H1 (cell line): Measurements from ENCODE around the gene IRF8. TPM values are rescaled to one million over a fixed set of nuclear protein-coding genes. Genes with fewer than 3 reads are reported as not detected.

ENCODE experiments used
- CHD1 ChIP-seq: IDR thresholded peaks from 2 replicates; pipeline ENCODE4 v1.6.1; 2012; ENCODE audit warnings: low read depth, low read length, improper control_type of control experiment
- CHD7 ChIP-seq: fragments of 300-600 bp; sonication (generic); IDR thresholded peaks from 2 replicates; pipeline ENCODE4 v1.7.1; 2012; ENCODE audit warnings: low read length, moderate library complexity, mild to moderate bottlenecking, inconsistent platforms; ENCODE audit not compliant: insufficient replicate concordance
- CTBP2 ChIP-seq: IDR thresholded peaks from 2 replicates; pipeline ENCODE4 v1.7.0; 2011; ENCODE audit warnings: borderline replicate concordance, mild to moderate bottlenecking, moderate library complexity, mixed read lengths, low read length; ENCODE audit not compliant: insufficient read depth, insufficient read length
- JUN ChIP-seq: IDR thresholded peaks from 2 replicates; pipeline ENCODE4 v1.6.1; 2011; ENCODE audit warnings: low read depth, mild to moderate bottlenecking, improper control_type of control experiment, low read length
- MAFK ChIP-seq: IDR thresholded peaks from 2 replicates; pipeline ENCODE4 v1.6.1; 2012; ENCODE audit warnings: low read depth, mild to moderate bottlenecking, improper control_type of control experiment, low read length
- POLR2AphosphoS5 ChIP-seq: IDR thresholded peaks from 2 replicates; pipeline ENCODE4 v1.6.1; 2011; ENCODE audit warnings: low read depth, low read length
- SP2 ChIP-seq: IDR thresholded peaks from 2 replicates; pipeline ENCODE4 v1.6.1; 2012; ENCODE audit warnings: mild to moderate bottlenecking, low read length, inconsistent platforms
- SP4 ChIP-seq: IDR thresholded peaks from 2 replicates; pipeline ENCODE4 v1.6.1; 2012; ENCODE audit warnings: low read length, inconsistent platforms
- SUZ12 ChIP-seq: fragments of 200-600 bp; sonication (generic); IDR thresholded peaks from 2 replicates; pipeline ENCODE4 v1.6.1; 2012; ENCODE audit warnings: mild to moderate bottlenecking, inconsistent platforms, low read length, moderate library complexity, mixed read lengths
- TAF1 ChIP-seq: IDR thresholded peaks from 2 replicates; pipeline ENCODE4 v1.6.1; 2011; ENCODE audit warnings: mild to moderate bottlenecking, low read depth, low read length
- polyA plus RNA-seq, 7 experiments: library from polyadenylated mRNA; depleted of rRNA in 3 of 7; stranded (reverse) in 5 of 7; unstranded in 2 of 7; fragments of >200 nt in 5 of 7; fragments of 200-250 nt in 2 of 7; gene quantifications; 1 replicate in 5 of 7; 2 replicates in 1 of 7; 4 replicates in 1 of 7; pipeline versions ENCODE4 v1.2.1 to v1.2.3, GENCODE V29; 2011 to 2013; ENCODE audit warnings: missing spikeins in 2 of 7, mixed read lengths in 2 of 7
- total RNA-seq: library from RNA; stranded (reverse); fragmentation: NEBNext Ultra II Directional; extraction: Animal tissue kit (Norgen Biotek cat#: 25700); gene quantifications from 2 replicates; pipeline ENCODE4 v1.2.1, GENCODE V29; 2021
- TF ChIP-seq, protein P1 (sequence below): IDR thresholded peaks from 2 replicates; pipeline ENCODE4 v1.6.1; 2012; ENCODE audit warnings: inconsistent platforms

IRF8 gene
- total and polyA plus RNA-seq, 2 of the 8 experiments (the other 6 are each of a cell fraction or from before 2014, with no cell fraction given): 0.35 to 2.0 TPM

DNA sequence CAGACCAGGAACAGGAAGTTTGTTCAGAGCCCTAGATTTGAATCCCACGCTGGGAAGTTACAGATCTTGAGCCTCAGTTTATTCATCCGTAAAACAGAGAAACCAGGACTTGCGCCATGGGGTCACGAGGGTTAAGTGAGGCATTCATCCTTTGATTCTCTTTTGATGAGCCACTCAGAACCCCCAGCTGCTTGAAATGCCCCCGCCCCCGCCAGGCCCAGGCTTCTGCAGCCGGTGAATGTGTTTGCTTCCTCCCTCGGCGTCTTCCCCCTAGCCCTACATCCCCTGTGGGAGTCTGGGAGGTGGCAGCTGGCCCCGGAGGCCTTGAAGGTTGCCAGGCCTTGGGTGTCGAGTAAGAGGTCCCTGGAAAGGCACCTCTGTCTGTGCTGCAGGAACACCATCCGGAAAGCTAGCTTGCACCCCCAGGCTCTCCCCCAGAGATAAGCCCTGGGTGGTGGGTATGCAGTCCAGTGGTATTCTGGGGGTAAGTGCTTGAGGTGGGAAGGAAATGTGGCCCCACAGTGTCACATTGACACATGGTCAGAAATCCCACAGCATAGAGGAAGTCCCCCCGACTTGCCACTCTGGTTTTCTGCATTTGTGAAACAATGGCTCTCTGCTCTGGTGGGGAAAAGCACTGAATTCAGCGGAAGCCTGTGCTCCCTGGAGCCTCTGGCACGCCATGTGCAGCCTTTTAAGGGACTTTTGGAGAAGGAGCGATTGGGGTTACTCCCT lies 14.9 kb downstream of the IRF8 start (continued):
- TF ChIP-seq, protein P1, sequence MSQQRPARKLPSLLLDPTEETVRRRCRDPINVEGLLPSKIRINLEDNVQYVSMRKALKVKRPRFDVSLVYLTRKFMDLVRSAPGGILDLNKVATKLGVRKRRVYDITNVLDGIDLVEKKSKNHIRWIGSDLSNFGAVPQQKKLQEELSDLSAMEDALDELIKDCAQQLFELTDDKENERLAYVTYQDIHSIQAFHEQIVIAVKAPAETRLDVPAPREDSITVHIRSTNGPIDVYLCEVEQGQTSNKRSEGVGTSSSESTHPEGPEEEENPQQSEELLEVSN: no peak
- TF ChIP-seq CHD7 (no peak), SP2 (no peak), TAF1 (no peak), CTBP2 (no peak), POLR2AphosphoS5 (no peak), SUZ12 (no peak), SP4 (no peak), JUN (no peak), MAFK (no peak), CHD1 (no peak)
